ENCODE results near the gene TRAF3IP1. TPM values are rescaled to one million over a fixed set of nuclear protein-coding genes. Genes with fewer than 3 reads are reported as not detected.
"Not testable (repeated sequence)": the region's sequence is repeated elsewhere in the genome, so short reads cannot be mapped to it uniquely, and the experiment has no call there.

The TRAF3IP1 gene
- total RNA-seq, 1 donor from 2014 or later, result 22.4 TPM

DNA sequence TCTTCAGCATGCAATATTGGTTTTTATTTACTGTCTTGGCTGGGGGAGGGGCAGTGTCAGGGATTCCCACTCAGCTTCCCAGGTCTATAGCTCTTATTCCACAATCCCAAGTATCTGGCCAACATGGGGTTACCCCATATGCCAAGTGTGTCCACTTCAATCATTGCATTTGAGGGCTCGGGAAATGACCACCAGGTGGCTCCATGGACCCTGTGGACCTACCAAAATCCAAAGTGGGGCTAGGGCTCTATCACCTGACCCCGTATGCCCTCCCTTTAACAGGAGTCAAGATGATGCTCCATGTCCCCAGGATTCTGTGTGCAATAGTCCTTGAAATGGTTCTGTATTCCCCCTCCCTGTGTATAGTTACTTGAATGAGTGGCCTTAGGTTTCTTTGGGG lies 12.1 kb upstream of the TRAF3IP1 start:
- DNase-seq (ENCODE audit: low spot score), result no peak

DNA sequence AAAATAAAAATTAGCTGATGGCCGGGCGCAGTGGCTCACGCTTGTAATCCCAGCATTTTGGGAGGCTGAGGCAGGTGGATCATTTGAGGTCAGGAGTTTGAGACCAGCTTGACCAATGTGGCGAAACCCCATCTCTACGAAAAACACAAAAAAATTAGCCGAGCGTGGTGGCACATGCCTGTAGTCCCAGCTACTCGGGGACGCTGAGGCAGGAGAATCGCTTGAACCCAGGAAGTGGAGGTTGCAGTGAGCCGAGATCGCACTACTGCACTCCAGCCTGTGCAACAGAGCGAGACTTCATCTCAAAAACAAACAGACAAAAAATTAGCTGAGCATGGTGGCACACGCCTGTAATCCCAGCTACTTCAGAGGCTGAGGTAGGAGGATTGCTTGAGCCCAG lies 9.6 kb upstream of the TRAF3IP1 start:
- not testable (repeated sequence) for DNase-seq (ENCODE audit: low spot score)

DNA sequence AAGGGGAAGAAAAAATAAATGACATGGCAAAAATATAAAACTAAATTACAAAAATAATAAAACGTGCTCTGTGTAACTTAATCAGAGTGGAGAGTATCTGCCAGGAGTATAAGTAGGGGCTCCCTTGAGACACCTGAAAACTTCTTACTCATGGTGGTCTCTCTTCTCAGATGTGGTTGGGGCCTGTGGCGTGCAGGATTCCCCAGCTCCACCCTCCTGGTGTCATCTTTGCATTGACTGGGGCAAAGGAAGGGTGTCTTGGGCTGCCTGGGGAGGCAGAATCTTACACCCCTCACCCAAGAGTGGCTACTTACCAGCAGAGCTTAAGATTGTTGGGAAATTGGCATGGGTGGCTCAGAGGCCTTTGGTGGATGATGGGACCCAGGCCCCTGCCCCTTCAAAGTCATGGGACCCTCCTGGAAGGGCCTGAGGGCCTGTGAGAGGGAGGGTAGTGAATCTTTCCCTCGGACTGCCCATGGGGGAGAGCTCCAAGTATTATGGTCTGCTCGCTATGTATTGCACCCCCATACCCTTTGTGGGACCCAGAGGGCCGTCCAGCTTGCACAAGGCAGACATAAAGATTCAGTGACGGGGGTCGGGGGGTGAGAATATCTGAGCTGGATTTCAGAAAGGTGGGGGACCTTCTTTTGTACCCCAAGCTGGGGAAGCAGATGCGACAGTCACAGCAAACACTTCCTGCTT lies 6.9 kb upstream of the TRAF3IP1 start:
- no peak for DNase-seq (ENCODE audit: low spot score)

DNA sequence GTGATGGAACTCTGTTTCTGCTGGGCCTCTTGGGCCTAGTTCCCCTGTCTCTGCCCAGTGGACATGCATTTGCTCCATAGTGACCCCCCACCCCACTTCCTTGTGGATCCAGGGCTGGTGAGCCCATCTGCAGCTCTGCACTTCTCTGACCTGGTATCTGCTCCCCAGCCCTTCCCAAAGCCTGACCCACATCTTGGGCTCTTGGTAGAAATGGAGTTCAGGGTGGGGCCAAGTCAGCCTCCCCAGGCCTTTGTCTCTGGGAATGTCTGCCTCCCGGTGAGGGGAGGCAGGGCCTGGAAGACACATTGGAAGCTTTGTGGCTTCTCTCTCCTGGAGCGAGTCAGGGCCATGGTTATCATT lies 6.3 kb upstream of the TRAF3IP1 start:
- no peak for DNase-seq (ENCODE audit: low spot score)

DNA sequence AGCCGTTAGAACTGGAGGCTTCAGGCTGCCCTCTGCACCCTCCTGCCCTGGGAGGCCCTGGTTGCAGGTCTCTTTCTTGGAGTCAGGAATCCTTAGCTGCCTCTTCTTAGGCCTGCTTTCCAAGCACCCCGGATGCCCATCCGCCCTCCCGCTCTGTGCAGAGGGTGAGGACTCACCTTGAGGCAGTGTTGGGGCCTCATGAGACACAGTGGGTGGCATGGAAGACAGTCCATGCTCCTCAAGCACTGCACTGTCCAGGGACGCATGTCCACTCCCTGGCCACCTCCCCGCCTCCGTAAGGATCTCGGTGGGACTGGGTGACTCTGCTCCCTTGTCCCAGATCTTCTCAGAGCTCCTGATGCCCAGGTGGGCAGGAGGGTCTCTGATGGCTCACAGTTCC lies 5.7 kb upstream of the TRAF3IP1 start:
- no peak for DNase-seq (ENCODE audit: low spot score)

DNA sequence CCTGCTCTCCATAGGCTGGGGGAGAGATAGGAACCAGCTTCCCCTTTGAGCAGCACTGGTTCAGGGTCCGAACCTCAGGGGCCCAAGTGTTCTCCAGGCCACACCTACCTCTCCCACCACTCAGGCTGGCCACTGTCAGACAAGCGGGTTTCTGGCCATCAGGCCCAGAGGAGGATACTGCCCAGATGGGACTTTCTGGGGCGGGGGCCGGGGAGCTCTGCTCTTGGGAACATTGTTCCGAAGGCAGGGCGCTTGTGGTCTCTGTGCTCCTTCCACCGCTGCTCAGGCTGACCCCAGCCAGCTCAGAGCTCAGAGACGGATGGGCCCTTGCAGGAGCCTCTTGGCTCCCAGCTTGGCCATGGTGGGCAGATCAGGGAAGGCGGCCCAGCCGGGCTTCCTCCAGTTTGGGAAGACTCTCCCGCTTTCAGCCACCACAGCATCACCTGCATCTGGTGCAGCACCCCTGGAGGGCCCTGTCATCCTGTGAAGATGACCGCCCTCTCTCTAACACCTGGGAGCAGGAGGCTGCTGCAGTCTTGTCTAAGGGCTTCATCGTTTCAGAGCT lies 5.2 kb upstream of the TRAF3IP1 start:
- DNase-seq (ENCODE audit: low spot score), result no peak

DNA sequence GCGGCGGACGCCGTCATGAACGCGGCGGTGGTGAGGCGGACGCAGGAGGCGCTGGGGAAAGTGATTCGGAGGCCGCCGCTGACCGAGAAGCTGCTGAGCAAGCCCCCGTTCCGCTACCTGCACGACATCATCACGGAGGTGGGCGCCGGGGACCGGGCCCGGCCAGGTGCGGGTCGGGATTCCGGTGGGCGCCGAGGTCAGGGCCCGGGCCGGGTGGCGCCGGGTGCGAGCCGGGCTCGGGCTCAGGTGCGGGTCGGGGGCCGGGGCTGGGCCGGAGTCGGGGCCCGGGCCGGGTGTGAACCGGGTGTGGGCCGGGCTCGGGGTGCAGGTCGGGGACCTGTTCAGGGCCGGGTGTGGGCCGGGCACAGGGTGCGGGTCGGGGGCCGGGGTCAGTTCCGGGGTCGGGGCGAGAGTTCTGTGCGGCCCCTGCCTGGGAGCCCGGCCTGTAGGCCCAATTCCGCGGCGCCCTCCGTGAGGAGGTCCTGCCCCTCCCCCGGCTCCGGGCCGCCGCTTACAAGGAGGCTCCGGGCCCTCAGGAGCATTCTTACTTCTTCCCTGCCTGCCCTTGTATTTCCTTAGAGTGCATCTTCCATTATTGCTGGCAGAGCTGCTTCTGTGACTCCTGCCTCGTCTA lies 447 bp downstream of the TRAF3IP1 start:
- no peak for DNase-seq (ENCODE audit: low spot score)

DNA sequence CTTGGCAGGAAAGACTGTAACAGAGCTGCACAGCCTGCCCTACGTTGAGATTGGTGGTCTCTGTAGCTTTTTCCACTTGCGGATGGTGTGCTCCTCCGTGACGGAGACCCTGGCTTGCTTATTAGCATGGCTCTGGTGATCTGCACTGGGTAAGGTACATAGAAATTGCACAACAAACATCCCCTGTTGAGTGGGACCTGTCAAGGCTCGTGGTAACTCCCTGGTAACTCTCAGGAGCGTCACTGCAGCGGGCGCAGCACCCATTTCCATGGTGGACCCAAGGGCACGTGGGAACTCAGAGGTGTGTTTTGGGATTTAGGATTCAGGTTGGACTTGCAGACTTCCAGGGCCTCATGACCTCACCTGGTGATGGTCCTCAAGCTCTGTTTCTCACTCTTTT lies 1.1 kb downstream of the TRAF3IP1 start:
- DNase-seq (ENCODE audit: low spot score), result no peak

DNA sequence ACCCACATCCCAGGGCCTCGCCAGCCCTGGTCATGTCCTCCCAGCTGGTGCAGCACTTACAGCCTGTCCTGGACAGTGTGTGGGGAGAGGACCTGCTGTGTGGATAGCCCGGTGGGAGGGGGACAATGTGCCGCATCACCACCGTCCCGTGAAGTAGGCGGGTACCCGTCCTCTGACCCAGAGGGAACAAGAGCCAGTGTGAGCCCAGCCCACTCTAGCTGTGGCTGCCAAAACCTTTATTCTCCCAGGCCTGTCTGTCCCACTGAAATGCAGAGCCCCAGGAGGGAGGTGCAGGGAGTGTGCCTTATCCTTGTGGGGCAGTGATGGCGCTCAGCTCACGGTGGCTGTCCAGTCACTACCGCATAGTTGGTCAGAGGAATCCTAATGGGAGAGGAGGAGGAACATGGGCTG lies 1.7 kb downstream of the TRAF3IP1 start:
- no peak for DNase-seq (ENCODE audit: low spot score)

DNA sequence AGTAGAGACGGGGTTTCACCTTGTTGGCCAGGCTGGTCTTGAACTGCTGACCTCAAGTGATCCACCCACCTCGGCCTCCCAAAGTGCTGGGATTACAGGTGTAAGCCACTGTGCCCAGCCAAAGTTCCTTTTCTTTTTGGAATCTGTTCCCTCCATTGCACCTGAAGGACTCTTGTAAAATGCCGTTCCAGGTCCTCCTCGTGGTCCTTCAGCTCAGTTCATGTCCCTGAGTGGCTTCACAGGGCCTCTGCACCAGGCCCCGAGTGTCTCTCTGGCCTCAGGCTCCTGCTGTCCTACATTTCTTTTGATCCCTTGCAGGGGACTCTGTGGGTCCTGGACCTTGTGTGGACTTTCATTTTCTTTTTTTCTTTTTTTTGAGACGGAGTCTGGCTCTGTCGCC lies 3.9 kb downstream of the TRAF3IP1 start:
- not testable (repeated sequence) for DNase-seq (ENCODE audit: low spot score)

DNA sequence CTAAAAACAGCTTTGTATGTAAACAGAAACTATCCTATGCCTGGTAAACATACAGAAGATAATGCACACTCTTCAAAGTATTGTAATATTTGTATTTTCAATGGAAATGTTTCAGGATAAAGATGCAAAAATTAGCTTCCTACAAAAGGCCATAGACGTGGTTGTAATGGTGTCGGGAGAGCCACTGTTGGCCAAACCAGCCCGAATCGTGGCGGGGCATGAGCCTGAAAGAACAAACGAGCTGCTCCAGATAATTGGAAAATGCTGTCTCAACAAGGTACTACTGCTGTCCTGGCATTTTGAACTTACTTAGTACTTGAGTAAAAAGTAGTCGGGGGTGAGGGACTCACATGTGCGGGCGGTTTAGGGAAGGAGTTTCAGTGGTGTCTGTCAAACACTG lies 5.4 kb downstream of the TRAF3IP1 start:
- DNase-seq (ENCODE audit: low spot score), result no peak

DNA sequence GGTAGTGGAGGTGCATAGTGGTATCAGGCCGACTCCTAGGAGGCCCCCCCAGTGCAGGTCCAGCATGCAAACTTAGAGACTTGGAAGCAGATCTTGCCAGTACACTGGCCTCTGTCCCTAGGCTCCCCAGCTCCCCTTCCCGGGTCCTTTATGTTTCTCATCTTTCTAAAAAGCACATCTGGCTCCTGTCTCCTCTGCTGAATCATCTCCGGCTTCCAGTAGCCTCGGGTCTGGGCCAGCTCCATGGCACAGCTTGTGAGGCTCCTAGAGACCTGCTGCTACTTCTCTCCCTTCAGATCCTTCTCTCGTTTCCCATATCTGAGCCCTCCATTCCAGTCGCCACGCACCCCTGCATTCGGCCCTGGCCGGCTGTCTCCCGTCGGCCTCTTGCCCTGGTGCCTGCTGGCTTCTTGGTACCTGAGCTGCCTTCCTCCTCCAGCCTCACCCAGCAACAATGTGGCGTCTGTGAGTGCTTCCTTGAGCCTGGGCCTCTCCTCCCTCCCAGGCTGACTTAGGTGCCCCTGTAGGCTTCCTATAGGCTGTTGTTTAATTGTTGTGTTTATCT lies 6.6 kb downstream of the TRAF3IP1 start:
- no peak for DNase-seq (ENCODE audit: low spot score)

DNA sequence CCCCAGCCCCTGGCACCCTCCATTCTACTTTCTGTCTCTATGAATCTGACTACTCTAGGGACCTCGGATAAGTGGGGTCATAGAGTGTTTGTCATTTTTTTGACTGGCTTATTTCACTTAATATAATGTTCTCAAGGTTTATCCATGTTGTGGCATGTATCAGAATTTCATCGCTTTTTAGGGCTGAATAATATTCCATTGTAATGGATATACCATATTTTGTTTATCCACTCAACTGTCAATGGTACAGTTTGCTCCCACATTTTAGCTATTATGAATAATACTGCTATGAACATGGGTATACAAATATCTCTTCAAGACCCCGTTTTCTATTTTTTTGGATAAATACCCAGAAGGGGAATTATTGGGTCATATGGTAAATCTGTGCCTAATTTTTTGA lies 7.4 kb downstream of the TRAF3IP1 start:
- no peak for DNase-seq (ENCODE audit: low spot score)

DNA sequence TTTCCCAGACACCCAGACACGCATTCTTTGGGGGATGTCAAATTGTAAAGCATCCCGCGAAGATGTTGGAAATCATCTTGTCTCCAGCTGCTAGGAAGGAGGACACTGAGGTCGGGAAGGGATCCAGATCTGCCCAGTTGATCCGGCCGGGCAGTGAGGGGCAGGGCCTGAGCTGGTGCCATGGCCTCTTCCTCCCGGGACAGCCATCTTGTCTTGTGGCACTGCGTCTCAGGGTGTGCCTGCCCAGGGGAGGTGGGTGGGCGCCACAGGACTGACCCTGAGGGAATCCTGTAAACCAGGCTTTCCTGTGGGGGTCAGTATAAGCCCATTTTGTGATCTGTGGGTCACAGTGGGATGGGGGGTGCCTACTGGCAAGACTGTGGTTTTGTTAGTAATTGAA lies 10.1 kb downstream of the TRAF3IP1 start:
- DNase-seq (ENCODE audit: low spot score), result no peak

DNA sequence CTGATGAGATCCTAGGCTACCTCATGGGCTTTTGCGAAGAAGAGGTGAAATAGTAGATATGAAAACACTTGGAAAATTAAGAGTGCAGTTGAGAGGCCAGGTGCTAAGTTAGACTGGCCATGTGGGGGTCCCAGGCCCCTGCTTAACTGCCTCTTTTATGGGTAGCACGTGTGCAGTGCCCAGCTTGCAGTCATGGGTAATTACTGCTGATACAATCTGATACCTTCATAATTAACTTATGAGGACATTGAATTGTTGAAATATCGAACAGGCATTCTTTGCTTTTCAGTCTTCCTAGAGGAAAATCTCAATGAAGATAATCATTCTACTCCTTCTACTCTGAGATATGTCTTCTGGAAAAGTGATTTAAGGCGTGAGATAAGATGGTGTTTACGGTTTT lies 11.6 kb downstream of the TRAF3IP1 start:
- DNase-seq (ENCODE audit: low spot score), result no peak

DNA sequence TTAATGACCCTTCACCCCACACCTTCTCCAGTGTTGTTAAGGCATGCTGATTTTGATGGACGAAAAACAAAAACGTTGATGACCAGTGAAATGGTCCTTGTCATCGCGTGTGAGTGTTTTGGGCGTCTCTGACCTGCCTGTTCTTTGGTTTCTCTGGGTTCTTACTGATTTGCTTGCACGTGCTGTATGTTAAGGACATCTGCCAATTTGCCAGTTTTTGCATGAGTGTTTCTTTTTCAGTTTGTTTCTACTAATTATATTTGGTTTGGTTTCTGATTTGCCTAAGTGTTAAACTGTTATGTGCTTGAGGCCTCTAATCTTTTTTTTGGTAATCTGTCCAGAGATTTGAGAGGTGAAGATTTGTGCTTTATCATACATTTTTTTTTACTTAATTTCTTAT lies 14.6 kb downstream of the TRAF3IP1 start:
- no peak for DNase-seq (ENCODE audit: low spot score)

DNA sequence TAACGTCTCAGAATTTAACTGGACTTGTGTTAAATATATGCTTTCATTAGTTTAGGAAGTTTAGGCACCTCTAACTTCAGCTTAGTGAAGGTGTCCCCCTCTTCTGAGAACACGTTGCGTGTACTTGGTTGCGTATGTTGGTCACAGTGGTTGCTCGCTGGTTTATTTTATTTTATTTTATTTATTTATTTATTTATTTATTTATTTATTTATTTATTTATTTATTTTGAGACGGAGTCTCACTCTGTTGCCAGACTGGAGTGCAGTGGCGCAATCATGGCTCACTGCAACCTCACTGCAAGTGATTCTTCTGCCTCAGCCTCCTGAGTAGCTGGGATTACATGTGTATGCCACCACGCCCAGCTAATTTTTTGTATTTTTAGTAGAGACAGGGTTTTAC lies 15.3 kb downstream of the TRAF3IP1 start:
- not testable (repeated sequence) for DNase-seq (ENCODE audit: low spot score)

DNA sequence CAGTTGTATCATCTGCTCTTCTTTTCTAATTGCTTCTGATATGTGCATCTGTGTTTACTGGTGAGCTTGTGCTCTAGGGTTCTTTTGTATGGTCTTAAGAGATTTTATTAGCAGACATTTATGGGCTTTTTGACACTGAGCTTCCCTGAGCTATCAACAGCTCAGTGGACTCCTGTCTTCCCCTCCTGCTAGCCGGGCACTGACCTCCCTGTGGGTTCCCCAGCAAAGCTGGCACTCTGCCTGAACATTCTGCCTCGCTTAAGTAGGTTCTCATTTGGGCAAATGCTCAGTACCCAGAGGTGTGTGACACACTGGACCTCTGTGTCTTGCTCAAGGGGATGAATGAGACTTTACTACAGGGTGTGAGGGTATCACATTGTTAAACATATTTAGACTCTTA lies 15.8 kb downstream of the TRAF3IP1 start:
- no peak for DNase-seq (ENCODE audit: low spot score)

DNA sequence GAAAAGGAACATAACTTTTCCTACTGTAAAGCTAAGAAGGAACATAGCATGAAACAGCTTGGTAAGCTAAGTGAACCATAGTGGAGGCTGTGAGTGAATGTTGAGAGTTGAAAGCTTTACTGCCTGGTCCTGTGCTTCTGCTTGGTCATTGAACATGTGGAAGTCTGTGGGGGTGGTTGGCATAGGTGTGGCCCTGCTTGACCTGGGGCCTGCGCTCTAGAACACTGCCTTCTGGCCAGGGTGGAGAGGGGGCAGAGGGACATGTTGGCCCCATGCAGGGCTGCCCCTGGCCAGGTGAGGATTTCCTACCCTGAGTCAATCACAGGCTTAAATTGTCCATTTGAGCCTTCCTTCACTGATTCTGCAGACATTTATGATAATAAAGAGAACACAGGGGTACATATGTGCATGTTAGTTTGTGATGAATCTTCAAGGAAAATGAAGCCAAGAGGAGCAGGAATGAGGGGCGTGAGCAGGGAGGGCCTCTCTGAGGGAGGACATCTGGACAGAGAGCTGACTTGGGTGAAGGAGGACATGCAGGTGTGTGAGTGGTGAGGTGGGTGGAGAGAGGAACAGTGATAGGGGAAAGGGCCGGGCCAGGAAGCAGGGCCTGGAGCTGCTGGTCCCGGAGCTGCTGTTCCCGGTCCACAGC lies 16.6 kb downstream of the TRAF3IP1 start:
- DNase-seq (ENCODE audit: low spot score), result no peak

DNA sequence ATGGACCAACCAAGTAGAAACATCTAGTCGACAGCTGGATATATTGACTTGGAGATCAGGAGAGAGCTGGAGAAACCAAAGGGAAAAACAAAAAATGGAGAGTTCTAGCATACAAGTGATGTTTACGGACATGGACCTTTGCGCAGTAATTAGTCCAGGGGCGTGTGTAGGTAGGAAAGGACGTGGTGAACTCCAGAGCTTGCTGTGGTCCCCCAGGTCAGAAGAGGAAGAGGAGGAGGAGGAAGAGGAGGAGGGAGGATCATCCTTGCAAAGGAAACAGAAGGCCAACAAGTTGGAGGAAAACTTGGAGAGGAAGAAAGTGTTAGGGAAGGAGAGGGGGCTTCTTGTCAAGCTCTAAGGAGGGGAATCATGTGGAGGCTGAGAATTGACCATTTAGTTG lies 17.5 kb downstream of the TRAF3IP1 start:
- no peak for DNase-seq (ENCODE audit: low spot score)

DNA sequence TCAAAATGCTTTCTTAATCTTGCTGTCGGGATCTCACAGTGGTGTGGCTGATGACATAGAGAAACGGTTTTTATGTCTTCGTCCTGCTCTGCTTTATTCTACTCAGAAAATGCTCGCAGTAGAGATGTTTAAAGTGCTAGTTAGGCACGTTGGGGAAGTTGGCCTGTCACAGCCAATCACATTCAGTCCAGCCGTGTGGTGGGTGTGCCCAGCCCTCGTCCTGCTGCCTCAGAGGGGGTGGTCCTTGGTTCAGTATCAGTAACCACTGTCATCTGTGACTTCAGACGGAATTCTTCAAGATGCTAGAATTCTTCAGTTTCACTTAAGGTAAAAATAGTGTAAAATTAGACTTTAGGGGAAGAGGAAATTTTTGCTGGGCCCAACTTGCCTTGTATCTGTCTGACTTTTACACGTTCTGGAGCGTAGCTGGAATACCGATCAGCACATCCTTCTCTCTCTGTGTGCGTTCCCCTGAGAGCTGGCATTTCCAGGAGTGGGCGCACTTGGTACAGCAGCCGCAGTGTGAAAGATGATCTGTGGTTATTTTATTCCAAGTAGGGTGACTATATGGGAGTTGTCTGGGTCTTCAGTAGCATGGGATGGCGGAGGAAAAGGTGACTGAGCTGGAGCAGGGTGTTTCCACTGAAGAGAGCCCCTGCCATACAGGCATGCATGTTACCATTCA lies 18.5 kb downstream of the TRAF3IP1 start:
- no peak for DNase-seq (ENCODE audit: low spot score)

DNA sequence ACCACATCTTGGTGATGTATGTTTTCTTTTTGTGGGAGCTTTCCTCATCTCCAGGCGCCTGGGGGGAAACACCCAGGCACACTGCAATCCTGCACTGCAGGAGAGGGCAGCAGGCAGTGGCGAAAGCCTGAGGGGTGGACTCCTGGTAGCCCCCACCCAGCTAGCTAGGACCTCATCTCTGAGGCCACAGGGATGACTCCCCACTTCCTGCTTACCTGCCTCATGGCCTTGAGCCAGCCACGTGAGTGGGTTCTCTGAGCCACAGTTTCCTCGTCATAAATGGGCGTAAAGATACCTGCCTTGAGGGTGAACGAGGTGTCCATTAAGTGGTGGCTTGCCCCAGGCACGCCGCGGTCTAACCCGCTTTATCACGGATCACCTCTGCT lies 19.1 kb downstream of the TRAF3IP1 start:
- no peak for DNase-seq (ENCODE audit: low spot score)

Measured in ureter (tissue), 1 donor.